ENCODE results near the gene TUBB4A.
A peak's percentile ranks its signal among the peaks of the same experiment; 100 is the strongest.
"Not testable (repeated sequence)": the region's sequence is repeated elsewhere in the genome, so short reads cannot be mapped to it uniquely, and the experiment has no call there.

TUBB4A gene

DNA sequence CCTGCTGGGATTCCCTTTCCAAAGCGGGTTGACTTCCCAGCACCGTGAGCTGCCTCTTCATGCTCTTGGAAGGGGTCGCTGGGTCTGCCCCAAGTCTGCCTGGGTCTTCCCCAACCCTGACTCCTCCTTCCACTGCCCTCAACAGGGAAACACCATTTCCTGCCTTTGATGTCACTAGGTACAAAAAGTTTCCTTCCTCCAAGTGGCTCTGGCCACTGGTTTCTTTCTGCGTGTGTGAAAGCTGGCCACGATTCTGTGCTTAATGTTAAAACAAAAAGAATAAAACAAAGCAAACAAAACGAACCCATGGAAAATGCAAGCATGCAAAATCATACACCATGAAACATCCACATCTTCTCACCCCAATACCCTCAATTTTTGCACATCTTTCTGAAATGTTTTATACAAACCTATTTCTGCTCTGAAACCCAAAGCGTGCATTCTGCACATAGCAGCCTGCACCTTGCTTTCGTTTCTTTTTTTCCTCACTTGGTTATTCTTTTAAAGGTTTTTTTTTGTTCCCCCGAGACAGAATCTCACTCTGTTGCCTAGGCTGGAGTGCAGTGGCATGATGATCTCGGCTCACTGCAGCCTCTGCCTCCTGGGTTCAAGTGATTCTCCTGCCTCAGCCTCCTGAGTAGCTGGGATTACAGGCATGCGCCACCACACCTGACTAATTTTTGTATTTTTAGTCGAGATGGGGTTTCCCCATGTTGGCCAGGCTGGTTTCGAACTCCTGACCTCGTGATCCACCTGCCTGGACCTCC lies 16.2 kb upstream of the TUBB4A start:
- ATAC-seq (replicated peaks; ENCODE audit: extremely low read depth, poor library complexity, severe bottlenecking): no peak
- Mint-ChIP-seq H3K27ac (ENCODE audit: low read depth) (peak overlapping the region; percentile 80), H3K9me3 (no peaks in the 10 kb centered on the region), H3K27me3 (no peaks in the 10 kb centered on the region), H3K4me3 (peak overlapping the region; percentile 88), H3K4me1 (peaks cover 44% of the 10 kb centered on the region), H3K36me3 (ENCODE audit: insufficient read depth) (peaks cover 5% of the 10 kb centered on the region)
- DNase-seq (ENCODE audit: low spot score in 2 of 2): no peak

DNA sequence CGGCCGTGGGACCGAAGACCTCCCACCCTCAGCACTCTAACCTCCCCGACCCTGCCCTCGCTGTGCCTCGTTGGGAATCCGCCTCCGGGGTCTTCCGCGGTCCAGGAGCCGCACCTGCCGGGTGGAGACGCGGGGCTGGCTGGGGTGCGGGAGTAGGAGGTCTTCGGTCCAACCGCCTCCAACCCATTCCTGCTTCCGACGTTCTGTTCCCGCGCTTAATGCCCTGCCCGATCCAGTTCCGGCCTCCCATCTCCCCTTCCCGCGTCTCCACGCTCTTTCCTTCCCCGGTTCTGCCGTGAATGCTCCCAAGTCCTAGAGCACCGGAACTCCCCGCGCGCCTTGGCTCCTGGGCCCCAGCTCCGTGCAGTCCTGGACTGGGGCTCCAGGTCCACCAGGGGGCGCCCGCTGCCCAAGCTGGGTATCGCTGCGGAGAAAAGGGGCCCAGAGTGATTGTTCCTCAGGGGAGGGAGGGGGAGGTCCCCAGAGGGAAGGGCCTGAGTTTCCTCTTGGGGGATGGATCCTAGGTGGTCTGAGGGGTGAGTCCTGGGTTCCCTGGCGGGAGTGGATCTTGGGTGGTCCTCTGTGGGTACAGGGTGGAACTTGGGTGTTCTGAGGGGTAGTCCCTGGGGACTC lies 14.7 kb upstream of the TUBB4A start:
- Mint-ChIP-seq H3K4me3 (peak overlapping the region; percentile 88), H3K27me3 (no peaks in the 10 kb centered on the region), H3K36me3 (ENCODE audit: insufficient read depth) (peaks cover 7% of the 10 kb centered on the region), H3K27ac (ENCODE audit: low read depth) (peak overlapping the region; percentile 80), H3K9me3 (no peaks in the 10 kb centered on the region), H3K4me1 (peaks cover 35% of the 10 kb centered on the region)
- peak; percentile 81 to 90 for DNase-seq (ENCODE audit: low spot score in 2 of 2)
- ATAC-seq (replicated peaks; ENCODE audit: extremely low read depth, poor library complexity, severe bottlenecking): peak; percentile 92

DNA sequence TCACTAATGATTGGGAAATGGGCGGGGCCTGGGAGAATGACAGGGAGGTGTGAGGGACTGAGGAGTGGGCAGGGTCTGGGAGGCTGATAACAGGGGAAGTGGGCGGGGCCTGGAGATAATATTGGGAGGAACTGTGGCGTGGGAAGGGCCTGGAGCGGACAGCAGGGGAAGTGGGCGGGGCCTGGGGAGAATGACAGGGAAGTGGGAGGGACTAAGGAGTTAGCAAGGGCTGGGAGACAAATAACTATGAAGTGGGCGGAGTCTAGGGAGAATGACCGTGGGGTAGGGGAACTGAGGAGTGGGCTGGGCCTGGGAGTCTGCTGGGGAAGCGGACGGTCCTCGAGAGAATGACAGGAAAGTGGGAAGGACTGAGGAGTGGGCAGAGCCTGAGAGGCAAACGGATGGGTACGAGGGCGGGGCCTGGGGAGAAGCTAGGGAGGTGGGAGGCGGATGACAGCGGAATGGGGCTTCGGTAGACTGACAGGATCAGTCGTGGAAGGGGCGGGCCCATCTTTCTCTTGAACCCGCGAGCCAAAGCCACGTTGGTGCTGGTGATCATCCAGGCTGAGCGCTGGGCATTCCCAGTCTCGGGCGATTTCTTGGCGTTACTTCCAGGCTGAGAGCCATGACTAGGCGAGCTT lies 14.0 kb upstream of the TUBB4A start:
- H3K9me3 Mint-ChIP-seq: no peaks in the 10 kb centered on the region
- H3K27ac Mint-ChIP-seq (ENCODE audit: low read depth): peak overlapping the region; percentile 80
- peak overlapping the region; percentile 88 for H3K4me3 Mint-ChIP-seq
- peaks cover 33% of the 10 kb centered on the region for H3K4me1 Mint-ChIP-seq
- no peaks in the 10 kb centered on the region for H3K27me3 Mint-ChIP-seq
- DNase-seq (ENCODE audit: low spot score in 2 of 2): no peak
- peak; percentile 52 for ATAC-seq (replicated peaks; ENCODE audit: extremely low read depth, poor library complexity, severe bottlenecking)
- peaks cover 7% of the 10 kb centered on the region for H3K36me3 Mint-ChIP-seq (ENCODE audit: insufficient read depth)

DNA sequence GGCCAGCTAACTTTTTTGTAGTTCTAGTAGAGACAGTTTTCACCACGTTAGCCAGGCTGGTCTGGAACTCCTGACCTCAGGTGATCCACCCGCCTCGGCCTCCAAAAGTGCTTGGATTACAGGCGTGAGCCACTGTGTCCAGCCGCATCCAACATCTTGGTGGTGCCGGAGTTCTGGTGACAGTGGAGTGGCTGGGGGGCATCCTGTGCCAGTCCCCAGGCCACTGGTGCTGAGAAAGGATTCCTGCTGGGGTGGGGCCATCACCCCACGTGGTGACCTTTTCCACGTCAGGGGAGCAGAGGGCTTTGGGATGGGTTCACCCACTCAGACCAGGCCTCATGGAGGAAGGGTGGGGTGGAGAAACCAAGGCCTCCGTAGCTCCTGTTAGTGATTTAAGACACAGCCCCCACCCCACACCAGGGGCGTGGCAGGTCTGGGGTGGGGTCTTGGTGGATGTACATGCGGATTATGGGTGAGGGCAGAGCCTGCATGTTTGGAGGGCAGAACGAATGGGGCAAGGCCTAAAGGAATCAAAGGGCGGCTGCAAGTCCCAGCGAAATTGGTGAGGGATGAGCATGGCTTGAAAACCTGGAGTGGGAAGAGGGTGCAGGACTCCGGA lies 12.9 kb upstream of the TUBB4A start:
- no peak for ATAC-seq (replicated peaks; ENCODE audit: extremely low read depth, poor library complexity, severe bottlenecking)
- Mint-ChIP-seq H3K27ac (ENCODE audit: low read depth) (peak overlapping the region; percentile 80), H3K27me3 (no peaks in the 10 kb centered on the region), H3K4me3 (peak overlapping the region; percentile 88), H3K9me3 (no peaks in the 10 kb centered on the region), H3K36me3 (ENCODE audit: insufficient read depth) (peaks cover 7% of the 10 kb centered on the region), H3K4me1 (peaks cover 33% of the 10 kb centered on the region)
- no peak for DNase-seq (ENCODE audit: low spot score in 2 of 2)

DNA sequence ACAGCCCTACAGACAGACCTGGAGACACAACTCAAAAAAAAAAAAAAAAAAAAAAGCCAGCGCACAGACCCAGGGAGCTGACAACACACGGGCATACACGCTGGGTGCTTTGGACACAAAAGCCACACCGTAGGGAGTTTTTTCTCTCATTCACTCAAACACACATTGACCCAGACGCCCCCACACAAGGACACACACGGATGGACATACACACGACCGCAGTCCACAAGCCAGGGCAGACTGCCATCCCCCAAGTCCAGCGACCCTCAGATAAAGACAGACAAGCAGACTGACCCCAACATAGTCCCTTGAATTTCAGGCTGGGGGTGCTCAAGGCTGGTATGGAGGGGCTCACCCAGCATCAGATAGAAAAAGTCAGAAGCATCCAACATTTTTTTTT lies 12.0 kb upstream of the TUBB4A start:
- Mint-ChIP-seq H3K4me3 (no peak overlapping the region), H3K4me1 (peaks cover 33% of the 10 kb centered on the region), H3K9me3 (no peaks in the 10 kb centered on the region), H3K27me3 (no peaks in the 10 kb centered on the region), H3K27ac (ENCODE audit: low read depth) (no peak overlapping the region), H3K36me3 (ENCODE audit: insufficient read depth) (peaks cover 7% of the 10 kb centered on the region)
- ATAC-seq (replicated peaks; ENCODE audit: extremely low read depth, poor library complexity, severe bottlenecking) (no peak), DNase-seq (ENCODE audit: low spot score in 2 of 2) (no peak)

DNA sequence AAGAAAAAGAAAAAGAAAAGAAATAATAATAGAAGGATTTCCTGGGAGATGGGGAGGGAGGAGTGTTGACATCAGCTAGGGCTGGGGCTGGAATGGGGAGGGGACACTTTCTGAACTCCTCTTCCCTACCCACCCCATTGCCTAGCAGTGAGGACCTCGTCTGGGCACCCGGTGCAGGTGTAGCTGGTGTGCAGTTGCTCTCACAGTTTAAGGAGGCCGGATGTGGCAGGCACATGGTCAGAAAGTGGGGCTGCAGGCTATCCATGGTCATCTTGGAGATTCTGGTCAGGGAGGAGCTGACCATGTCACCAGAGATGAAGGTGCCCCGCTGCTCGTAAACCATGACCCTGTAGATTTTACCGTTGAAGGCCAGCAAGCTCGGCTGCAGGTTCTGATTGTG lies 8.5 kb upstream of the TUBB4A start:
- DNase-seq (ENCODE audit: low spot score in 2 of 2) (no peak), ATAC-seq (replicated peaks; ENCODE audit: extremely low read depth, poor library complexity, severe bottlenecking) (no peak)
- H3K9me3 Mint-ChIP-seq: no peaks in the 10 kb centered on the region
- no peaks in the 10 kb centered on the region for H3K27me3 Mint-ChIP-seq
- H3K4me1 Mint-ChIP-seq: peaks cover 5% of the 10 kb centered on the region
- H3K36me3 Mint-ChIP-seq (ENCODE audit: insufficient read depth): peaks cover 4% of the 10 kb centered on the region
- no peak overlapping the region for H3K27ac Mint-ChIP-seq (ENCODE audit: low read depth)
- H3K4me3 Mint-ChIP-seq: no peak overlapping the region

DNA sequence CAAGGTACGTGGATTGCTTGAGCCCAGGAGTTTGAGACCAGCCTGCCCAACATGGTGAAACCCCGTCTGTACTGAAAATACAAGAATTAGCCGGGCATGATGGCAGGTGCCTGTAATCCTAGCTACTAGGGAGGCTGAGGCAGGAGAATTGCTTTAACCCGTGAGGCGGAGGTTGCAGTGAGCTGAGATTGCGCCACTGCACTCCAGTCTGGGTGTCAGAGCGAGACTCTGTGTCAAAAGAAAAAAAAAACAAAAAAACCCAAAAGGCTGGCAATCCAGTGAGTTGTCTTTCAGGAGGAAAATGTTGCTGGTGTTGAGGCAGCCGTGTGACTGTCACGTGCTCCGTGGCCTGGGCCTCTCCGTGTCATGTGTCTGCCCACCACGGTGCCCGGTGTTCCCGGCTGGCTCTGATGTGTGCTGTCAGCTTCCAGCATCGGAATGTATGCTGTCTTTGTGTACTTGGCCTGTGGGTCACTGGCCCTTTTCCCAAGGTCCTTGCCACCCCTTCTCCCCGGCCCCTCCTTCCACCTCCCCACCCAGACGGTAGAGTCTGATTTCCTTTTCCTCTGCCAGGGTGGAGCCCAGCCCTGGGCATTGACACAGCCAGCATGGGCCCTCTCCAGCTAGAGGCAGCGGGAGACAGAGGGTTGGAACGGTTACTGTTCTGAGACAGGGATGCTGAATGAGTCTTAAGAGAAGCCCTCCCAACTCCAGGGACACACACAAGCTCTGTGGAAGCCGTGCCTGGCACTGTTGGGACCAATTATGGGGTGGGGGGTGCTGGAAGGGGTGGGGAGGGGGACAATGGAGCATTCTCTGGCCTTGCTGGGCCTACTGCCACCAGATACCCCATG lies 7.2 kb upstream of the TUBB4A start:
- ATAC-seq (replicated peaks; ENCODE audit: extremely low read depth, poor library complexity, severe bottlenecking) (no peak), DNase-seq (ENCODE audit: low spot score in 2 of 2) (no peak)
- Mint-ChIP-seq H3K27ac (ENCODE audit: low read depth) (no peak overlapping the region), H3K36me3 (ENCODE audit: insufficient read depth) (peaks cover 4% of the 10 kb centered on the region), H3K27me3 (no peaks in the 10 kb centered on the region), H3K4me3 (no peak overlapping the region), H3K4me1 (peaks cover 7% of the 10 kb centered on the region), H3K9me3 (no peaks in the 10 kb centered on the region)

DNA sequence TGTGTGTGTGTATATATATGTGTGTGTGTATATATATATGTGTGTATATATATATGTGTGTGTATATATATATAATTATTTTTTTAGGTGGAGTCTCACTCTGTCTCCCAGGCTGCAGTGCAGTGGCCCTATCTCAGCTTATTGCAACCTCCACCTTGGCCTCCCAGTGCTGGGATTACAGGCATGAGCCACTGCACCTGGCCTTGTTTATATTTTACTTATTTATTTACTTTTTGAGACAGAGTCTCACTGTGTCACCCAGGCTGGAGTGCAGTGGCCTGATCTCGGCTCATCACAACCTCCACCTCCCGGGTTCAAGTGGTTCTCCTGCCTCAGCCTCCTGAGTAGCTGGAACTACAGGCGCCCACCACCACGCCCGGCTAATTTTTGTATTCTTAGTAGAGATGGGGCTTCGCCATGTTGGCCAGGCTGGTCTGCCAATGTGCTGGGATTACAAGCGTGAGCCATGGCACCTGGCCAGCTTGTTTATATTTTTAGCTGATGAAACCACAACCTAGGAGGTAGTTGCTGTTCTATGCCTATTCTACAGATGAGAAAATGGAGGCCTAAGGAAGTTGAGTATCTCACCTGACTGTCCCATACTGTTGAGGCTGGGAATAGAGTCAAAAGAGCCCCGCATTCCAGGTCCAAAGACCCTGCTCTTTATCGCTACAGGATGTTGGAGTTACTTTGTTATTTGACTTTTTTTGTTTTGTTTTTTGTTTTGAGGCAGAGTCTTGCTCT lies 6.1 kb upstream of the TUBB4A start:
- not testable (repeated sequence) for H3K27me3 Mint-ChIP-seq

DNA sequence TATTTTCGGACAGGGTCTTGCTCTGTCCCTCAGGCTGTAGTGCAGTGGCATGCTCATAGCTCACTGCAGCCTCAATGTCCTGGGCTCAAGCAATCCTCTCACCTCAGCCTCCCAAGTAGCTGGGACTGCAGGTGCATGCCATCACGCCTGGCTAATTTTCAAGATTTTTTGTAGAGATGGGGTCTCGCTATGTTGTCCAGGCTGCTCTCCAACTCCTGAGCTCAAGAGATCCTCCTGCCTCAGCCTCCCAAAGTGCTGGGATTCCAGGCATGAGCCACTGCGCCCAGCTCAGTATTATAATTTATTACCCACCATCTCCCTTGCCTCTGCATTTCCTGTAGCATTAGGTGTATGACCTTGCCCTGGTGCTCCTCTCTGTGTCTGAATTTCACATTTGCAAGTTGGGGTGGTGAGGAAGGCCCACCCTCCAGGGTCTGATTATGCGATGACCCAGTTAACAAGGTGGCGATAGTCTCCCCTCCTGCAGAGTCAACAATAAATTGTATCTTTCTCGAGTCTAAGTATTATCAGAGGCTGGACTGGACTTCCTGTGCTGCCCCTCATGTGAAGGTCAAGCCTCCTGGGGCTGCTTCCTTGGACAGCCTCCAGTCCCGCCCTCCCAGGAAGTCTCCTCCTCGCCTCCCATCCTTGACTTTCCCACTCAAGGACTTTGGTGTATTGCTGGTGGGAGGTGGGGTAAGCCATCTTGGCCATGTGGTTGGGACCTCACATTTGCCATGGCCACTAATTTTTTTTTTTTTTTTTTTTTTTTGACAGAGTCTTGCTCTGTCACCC lies 1.5 kb upstream of the TUBB4A start:
- Mint-ChIP-seq H3K4me1 (peaks cover 23% of the 10 kb centered on the region), H3K27me3 (no peaks in the 10 kb centered on the region), H3K27ac (ENCODE audit: low read depth) (peak overlapping the region; percentile 62), H3K36me3 (ENCODE audit: insufficient read depth) (peaks cover 3% of the 10 kb centered on the region), H3K4me3 (peak overlapping the region; percentile 89), H3K9me3 (no peaks in the 10 kb centered on the region)
- ATAC-seq (replicated peaks; ENCODE audit: extremely low read depth, poor library complexity, severe bottlenecking) (no peak), DNase-seq (ENCODE audit: low spot score in 2 of 2) (no peak)

More for the DNA sequence above, 6.1 kb upstream of the TUBB4A start:
- not testable (repeated sequence) for ATAC-seq (replicated peaks; ENCODE audit: extremely low read depth, poor library complexity, severe bottlenecking); DNase-seq (ENCODE audit: low spot score in 2 of 2); H3K27ac Mint-ChIP-seq (ENCODE audit: low read depth); H3K4me3 Mint-ChIP-seq; H3K36me3 Mint-ChIP-seq (ENCODE audit: insufficient read depth); H3K4me1 Mint-ChIP-seq; H3K9me3 Mint-ChIP-seq

DNA sequence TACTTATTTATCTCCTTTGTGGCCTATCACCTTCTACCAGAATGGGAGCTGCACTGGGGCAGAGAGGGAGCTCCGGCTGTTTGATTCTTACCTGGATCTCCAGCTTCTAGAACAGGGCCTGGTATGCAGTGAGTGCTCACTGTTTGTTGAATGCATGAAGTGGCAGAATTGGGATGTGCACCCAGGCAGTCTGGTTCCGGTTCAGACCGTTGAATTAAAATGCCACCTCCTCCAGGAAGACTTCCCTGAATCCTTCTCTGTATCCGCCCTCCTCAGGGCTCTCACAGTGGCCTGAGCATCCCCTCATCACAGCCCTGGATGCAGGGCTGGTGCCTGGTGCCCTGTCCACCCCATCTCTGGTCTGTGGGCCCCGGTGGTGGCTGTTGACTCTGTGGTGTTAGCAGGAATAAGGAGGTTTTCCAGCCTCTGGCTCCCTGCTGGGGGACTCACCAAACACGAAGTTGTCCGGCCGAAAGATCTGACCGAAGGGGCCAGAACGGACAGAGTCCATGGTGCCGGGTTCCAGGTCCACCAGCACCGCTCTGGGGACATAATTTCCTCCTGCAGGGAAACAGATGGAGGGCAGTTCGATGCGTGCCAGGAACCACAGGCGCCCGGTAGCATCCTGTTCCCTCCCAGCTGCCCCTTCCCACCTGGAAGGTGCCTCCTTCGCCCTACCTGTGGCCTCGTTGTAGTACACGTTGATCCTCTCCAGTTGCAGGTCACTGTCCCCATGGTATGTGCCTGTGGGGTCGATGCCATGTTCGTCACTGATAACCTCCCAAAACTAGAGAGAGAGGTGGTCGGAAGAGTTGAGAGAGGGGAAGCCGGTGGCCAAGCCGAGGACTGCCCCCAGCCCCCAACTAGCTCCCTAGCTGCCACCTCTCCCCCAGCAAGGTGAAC lies 1.0 kb downstream of the TUBB4A start:
- Mint-ChIP-seq H3K4me1 (peaks cover 28% of the 10 kb centered on the region), H3K4me3 (peak overlapping the region; percentile 89), H3K9me3 (no peaks in the 10 kb centered on the region), H3K27me3 (no peaks in the 10 kb centered on the region), H3K36me3 (ENCODE audit: insufficient read depth) (peaks cover 6% of the 10 kb centered on the region), H3K27ac (ENCODE audit: low read depth) (peak overlapping the region; percentile 58)
- no peak for ATAC-seq (replicated peaks; ENCODE audit: extremely low read depth, poor library complexity, severe bottlenecking)
- no peak for DNase-seq (ENCODE audit: low spot score in 2 of 2)
